Activated naive CD8-positive, alpha-beta T cell treated with anti-CD3 and anti-CD28 coated beads, Interleukin-2, amount 50 U/mL, for 16 hours (primary cell): ENCODE results near the gene RAG1.

Experiments used
- DNase-seq: peaks from one replicate; pipeline ENCODE4 v3.0.0-alpha.2; 2020; ENCODE audit warnings: low read depth, low spot score

Gene RAG1

DNA sequence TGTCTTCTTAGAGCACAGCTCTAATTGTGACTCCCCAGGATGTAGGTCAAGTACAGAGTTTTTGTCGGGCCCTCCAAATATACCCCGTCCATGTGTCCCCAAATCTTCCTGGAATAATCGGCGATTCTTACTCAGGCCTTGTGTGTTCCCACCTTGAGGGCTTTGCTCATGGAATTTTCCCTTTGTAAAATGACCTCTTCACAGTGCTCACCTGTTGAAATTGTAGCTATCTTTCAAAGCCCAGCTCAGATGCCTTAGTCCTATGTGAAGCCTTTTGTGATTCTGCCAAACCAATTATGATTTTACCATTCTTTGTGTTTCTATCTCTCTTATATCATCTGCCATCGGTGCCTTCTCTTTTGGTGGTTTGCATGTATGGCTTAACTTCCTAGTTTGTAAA lies 60.3 kb downstream of the RAG1 start:
- no peak for DNase-seq

DNA sequence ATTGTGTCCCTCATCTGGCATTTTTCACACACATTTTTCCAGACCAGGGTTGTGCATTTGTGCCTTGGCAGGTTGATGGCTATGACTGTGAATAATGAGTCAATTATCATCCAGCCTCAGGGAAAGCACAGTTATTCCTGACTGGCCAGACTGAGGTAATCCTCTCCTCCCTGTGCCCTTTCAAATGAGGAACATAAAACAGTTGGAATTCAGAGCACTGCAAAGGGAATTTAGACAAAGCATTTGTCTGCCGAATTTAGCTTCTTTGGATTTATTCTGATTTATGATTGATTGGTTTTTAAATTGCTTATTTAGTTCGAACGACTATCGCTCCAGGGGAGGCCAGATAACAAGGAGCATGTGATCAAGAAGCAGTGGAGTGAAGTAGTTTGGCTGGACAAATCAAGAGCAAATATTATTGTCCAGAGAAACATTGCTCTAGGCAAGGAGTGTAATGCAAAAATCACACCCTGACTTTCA lies 61.0 kb downstream of the RAG1 start:
- no peak for DNase-seq
